K562 (cell line): ENCODE measurements around the gene MCM9. TPM values are rescaled to one million over a fixed set of nuclear protein-coding genes. Genes with fewer than 3 reads are reported as not detected.

Source experiments
- ATAC-seq: fragments of 200-7000 bp; cut with Tn5 transposase; 3 replicates; pipeline ENCODE4 v1.9.1; 2020; ENCODE audit warnings: moderate library complexity
- BruUV-seq: library from RNA; stranded (reverse); fragments of 400-500 nt; replicated peaks from 2 replicates; lab custom pipeline; 2021; lab: Mats Ljungman, UMichigan
- CTCF ChIA-PET: fragments of 300-600 bp; formaldehyde crosslinking; extraction: SDS; loops from one replicate; lab custom pipeline; 2021; ENCODE audit warnings: low intra/inter-chr PET ratio; lab: Yijun Ruan, JAX
- POLR2A ChIA-PET: fragments of 300-600, 350-650 bp; sonication (Branson Sonifier 250); formaldehyde crosslinking; extraction: SDS; loops from one replicate; lab custom pipeline; 2021; ENCODE audit warnings: antibody characterized with exemption, inconsistent platforms; lab: Yijun Ruan, JAX
- DNase-seq, 4 experiments: peaks; one replicate each; pipeline versions ENCODE4 v3.0.0 to v3.0.0-alpha.2; 2011 to 2018; ENCODE audit warnings: low spot score in 3 of 4, mixed read lengths in 3 of 4; ENCODE audit errors: extremely low read depth in 1 of 4
- FAIRE-seq: peaks from 2 replicates; lab custom pipeline; 2011; peaks lifted over from hg19 to GRCh38; lab: Jason Lieb, UNC
- H2AFZ ChIP-seq: 2 replicates; pipeline ENCODE4 v1.6.0; 2011; ENCODE audit warnings: low read depth, low read length, control low read depth, inconsistent platforms
- H3K27ac ChIP-seq: fragments of 200-600 bp; 3 replicates; pipeline ENCODE4 v1.8.0; 2011; ENCODE audit warnings: low read depth, mild to moderate bottlenecking, control low read depth, inconsistent platforms, low read length, moderate library complexity, mixed read lengths; ENCODE audit errors: extremely low read depth
- H3K27me3 ChIP-seq, 2 experiments: fragments of 300-600 bp in 1 of 2; 2 replicates in 1 of 2; 3 replicates in 1 of 2; pipeline versions ENCODE4 v1.6.0 to v1.8.0; 2011; ENCODE audit warnings: inconsistent platforms in 2 of 2, low read length in 2 of 2, mild to moderate bottlenecking in 1 of 2, mixed read lengths in 1 of 2, moderate library complexity in 1 of 2; ENCODE audit not compliant: control insufficient read depth in 2 of 2, insufficient read depth in 2 of 2
- H3K36me3 ChIP-seq: fragments of 300-600 bp; 3 replicates; pipeline ENCODE4 v1.8.0; 2011; ENCODE audit warnings: mild to moderate bottlenecking, low read length, inconsistent platforms; ENCODE audit not compliant: control insufficient read depth, insufficient read depth
- H3K4me1 ChIP-seq, 2 experiments: fragments of 200-600 bp in 1 of 2; replicated peaks in 1 of 2; 2 replicates in 1 of 2; 3 replicates in 1 of 2; pipeline versions ENCODE4 v1.5.1 to v1.8.0; 2011; ENCODE audit warnings: inconsistent platforms in 2 of 2, low read length in 2 of 2, mild to moderate bottlenecking in 1 of 2, mixed read lengths in 1 of 2, moderate library complexity in 1 of 2; ENCODE audit not compliant: control insufficient read depth in 2 of 2, insufficient read depth in 2 of 2
- H3K4me2 ChIP-seq: 2 replicates; pipeline ENCODE4 v1.6.1; 2011; ENCODE audit warnings: low read length, control low read depth, inconsistent platforms, mixed read lengths; ENCODE audit not compliant: insufficient read depth
- H3K4me3 ChIP-seq: fragments of 200-600 bp; sonication (generic), shearing (Covaris generic); 2 replicates; pipeline ENCODE4 v1.5.1; 2016; ENCODE audit warnings: control low read depth, inconsistent platforms
- H3K79me2 ChIP-seq: fragments of 200-600 bp; 3 replicates; pipeline ENCODE4 v1.8.0; 2011; ENCODE audit warnings: low read length, inconsistent platforms; ENCODE audit not compliant: control insufficient read depth, insufficient read depth
- H3K9ac ChIP-seq, 2 experiments: 2 replicates each; pipeline versions ENCODE4 v1.6.0 to v1.6.1; 2011; ENCODE audit warnings: low read depth in 2 of 2, low read length in 2 of 2, control low read depth in 1 of 2, inconsistent platforms in 1 of 2, mild to moderate bottlenecking in 1 of 2, mixed read lengths in 1 of 2; ENCODE audit not compliant: insufficient read depth in 1 of 2
- H3K9me1 ChIP-seq: one replicate; pipeline ENCODE4 v1.6.0; 2011; ENCODE audit warnings: inconsistent platforms, mild to moderate bottlenecking, low read length, moderate library complexity; ENCODE audit not compliant: control insufficient read depth, insufficient read depth
- H3K9me3 ChIP-seq: replicated peaks from 2 replicates; pipeline ENCODE4 v1.5.1; 2011; ENCODE audit warnings: low read depth, low read length, inconsistent platforms; ENCODE audit not compliant: control insufficient read depth, insufficient read depth
- H4K20me1 ChIP-seq: replicated peaks from 2 replicates; pipeline ENCODE4 v1.6.1; 2011; ENCODE audit warnings: low read length, inconsistent platforms, mixed read lengths; ENCODE audit not compliant: control insufficient read depth, insufficient read depth
- AFF1 ChIP-seq, 2 experiments: fragments of 450-650 bp; IDR thresholded peaks; 2 replicates each; pipeline ENCODE4 v1.6.1; 2018; ENCODE audit warnings: mild to moderate bottlenecking in 2 of 2, low read depth in 1 of 2; ENCODE audit not compliant: partially characterized antibody in 2 of 2
- NFIC ChIP-seq: fragments of 450-650 bp; IDR thresholded peaks from 2 replicates; pipeline ENCODE4 v1.6.1; 2017; ENCODE audit warnings: mild to moderate bottlenecking, inconsistent platforms
- WGBS: fragments of 100-300 bp; shearing (Covaris generic); methylation state at CpG from one replicate; pipeline ENCODE4 v1.1.6; 2016; ENCODE audit warnings: low coverage, mixed read lengths; ENCODE audit not compliant: insufficient coverage; ENCODE audit errors: missing lambda C conversion rate; 5-methylcytosine and 5-hydroxymethylcytosine counted together
- in situ Hi-C: fragments of 300-500 bp; cut with MboI; formaldehyde crosslinking; loops from 4 replicates; pipeline ENCODE4 v1.15.0; 2018; ENCODE audit warnings: inconsistent platforms, mixed read lengths
- intact Hi-C: fragments of 100-400 bp; cut with micrococcal nuclease; formaldehyde crosslinking; loops from 2 replicates; pipeline ENCODE4 v1.14.2; 2022
- polyA plus RNA-seq, 8 experiments: library from polyadenylated mRNA; depleted of rRNA in 4 of 8; stranded (reverse) in 5 of 8; unstranded in 3 of 8; fragments of >200 nt; fragmentation: Nextera tagmentation in 2 of 8; fragmentation: Illumina TruSeq in 1 of 8; extraction: Ambion mirVana in 2 of 8; extraction: Trizol in 1 of 8; gene quantifications; 2 replicates each; pipeline versions ENCODE4 v1.2.1 to v1.2.3, GENCODE V29; 2011 to 2014; ENCODE audit warnings: inconsistent platforms in 1 of 8, missing spikeins in 1 of 8
- total RNA-seq, 7 experiments: library from RNA; depleted of rRNA in 6 of 7; stranded (reverse); fragments of >200 nt in 6 of 7; fragmentation: Illumina TruSeq in 2 of 7; extraction: Trizol in 2 of 7; gene quantifications; 2 replicates each; pipeline versions ENCODE4 v1.2.1 to v1.2.3, GENCODE V29; 2011 to 2021; ENCODE audit warnings: low replicate concordance in 1 of 7
- TF ChIP-seq, protein P1 (sequence below): sonication (generic); formaldehyde crosslinking; IDR thresholded peaks from 2 replicates; pipeline ENCODE4 v1.8.1; 2022; ENCODE audit warnings: missing genetic modification reagents

MCM9 gene
- total and polyA plus RNA-seq, 9 of the 15 experiments (the other 6 are each of a cell fraction or from before 2014, with no cell fraction given): 4.8 to 16.7 (median 11.6) TPM

DNA sequence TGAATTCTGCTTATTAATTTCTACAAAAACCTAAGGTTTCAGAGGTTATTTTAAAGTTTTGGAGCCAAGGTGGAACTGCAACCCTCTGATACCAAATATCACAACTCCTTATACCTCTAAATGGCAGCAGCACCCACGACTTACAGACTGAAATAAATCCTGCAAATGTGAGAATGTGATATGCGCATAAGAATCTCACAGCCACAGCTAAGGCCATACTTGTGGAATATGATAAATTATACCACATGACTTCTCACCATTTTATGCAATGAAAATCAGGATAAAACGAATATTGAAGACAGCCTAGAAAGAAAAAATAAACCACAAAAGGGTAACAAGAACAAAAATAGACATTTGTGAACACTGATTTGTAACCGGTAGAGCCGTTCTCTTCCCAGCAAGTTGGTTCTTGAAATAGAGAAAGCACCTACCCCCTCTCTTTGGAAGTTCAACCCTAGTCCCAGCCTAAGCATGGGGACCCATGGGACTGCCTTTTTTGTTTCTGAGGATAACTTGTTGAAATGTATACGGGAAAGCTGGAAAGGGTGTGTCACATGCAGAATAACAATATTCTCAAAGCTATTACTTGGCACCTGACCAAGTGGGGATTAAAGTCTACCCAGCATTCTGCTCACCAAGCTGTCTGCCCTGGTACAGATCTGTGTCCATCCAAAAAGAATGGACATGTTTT, 47.1 kb upstream of the MCM9 start:
- Histone ChIP-seq H3K36me3 (peaks cover 11% of the 10 kb centered on the region; the same call in 2 of the 3 replicates), H3K27ac (no peak overlapping the region), H3K9me3 (no peaks in the 10 kb centered on the region), H3K4me1 (no peaks in the 10 kb centered on the region), H3K4me2 (no peak overlapping the region), H3K27me3 (no peaks in the 10 kb centered on the region), H3K79me2 (no peaks in the 10 kb centered on the region), H3K4me3 (no peak overlapping the region), H4K20me1 (no peaks in the 10 kb centered on the region), H2AFZ (no peak overlapping the region), H3K9ac (no peak overlapping the region), H3K9me1 (no peaks in the 10 kb centered on the region)
- no peak for ATAC-seq
- ChIA-PET CTCF (no interaction called here), POLR2A (no interaction called here)
- TF ChIP-seq NFIC (peak; percentile 37; the same call in 1 of the 2 replicates), AFF1 (IDR thresholded peaks at IDR 0.05; ENCODE audit: low read depth in 1 of 2, partially characterized antibody in 2 of 2) (no peak)
- TF ChIP-seq, protein P1, sequence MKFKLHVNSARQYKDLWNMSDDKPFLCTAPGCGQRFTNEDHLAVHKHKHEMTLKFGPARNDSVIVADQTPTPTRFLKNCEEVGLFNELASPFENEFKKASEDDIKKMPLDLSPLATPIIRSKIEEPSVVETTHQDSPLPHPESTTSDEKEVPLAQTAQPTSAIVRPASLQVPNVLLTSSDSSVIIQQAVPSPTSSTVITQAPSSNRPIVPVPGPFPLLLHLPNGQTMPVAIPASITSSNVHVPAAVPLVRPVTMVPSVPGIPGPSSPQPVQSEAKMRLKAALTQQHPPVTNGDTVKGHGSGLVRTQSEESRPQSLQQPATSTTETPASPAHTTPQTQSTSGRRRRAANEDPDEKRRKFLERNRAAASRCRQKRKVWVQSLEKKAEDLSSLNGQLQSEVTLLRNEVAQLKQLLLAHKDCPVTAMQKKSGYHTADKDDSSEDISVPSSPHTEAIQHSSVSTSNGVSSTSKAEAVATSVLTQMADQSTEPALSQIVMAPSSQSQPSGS (CRISPR knock-in tag): no peak
- intact Hi-C loops (no loop called here), in situ Hi-C loops (no loop called here)
- no TSS peak for BruUV-seq
- WGBS: 69% methylated on average over 6 of the region's 6 CpGs
- FAIRE-seq: no peak
- no peak for DNase-seq
